ENCODE results near the gene OR7C2.
"Not testable (repeated sequence)": the region's sequence is repeated elsewhere in the genome, so short reads cannot be mapped to it uniquely, and the experiment has no call there.

OR7C2 gene

GRCh38 chr19:14941189-14941588, at the start of gene OR7C2:
Gene OR7C2, plus strand, starts transcription at chr19:14941489. Its CDS starts 0 bp downstream, at chr19:14941489.
- no peak for DNase-seq

- DNase-seq = no peak
Measured at GRCh38 chr19:14901675-14902260, 39.5 kb upstream of the OR7C2 start.

DNA sequence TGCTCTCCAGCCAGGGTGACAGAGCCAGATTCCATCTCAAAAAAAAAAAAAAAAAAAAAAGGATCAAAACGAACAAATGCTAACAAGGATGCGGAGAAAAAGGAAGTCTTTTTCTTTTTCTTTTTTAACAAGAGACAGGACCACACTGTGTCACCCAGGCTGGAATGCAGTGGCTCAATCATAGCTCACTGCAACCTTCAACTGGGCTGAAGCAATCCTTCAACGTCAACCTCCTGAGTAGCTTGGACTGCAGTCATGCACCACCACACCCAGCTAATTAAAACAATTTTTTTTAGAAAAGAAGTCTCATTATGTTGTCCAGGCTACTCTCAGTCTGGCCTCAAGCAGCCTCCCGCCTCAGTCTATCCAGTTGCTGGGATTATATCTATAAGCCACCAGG, 34.6 kb upstream of the OR7C2 start:
- no peak for DNase-seq

DNA sequence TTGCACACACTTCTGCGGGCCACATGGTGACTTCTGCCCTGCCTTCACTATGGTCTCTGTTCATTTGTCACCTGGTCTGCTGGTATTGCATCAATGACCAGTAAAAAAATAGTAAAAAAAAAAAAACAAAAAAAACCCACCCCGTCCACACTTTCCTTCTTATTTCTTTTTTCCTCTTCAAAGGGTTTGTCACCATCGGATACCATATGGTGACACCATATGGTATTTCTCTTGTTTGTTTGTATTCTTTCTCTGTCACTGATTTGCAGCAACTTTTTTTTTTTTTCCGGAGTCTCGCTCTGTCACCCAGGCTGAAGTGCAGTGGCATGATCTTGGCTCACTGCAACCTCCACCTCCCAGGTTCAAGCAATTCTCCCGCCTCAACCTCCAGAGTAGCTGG, 26.2 kb upstream of the OR7C2 start:
- DNase-seq = no peak

- no peak for DNase-seq
Measured at GRCh38 chr19:14916848-14917247, 24.4 kb upstream of the OR7C2 start.

- no peak for DNase-seq
Measured at GRCh38 chr19:14933506-14933905, 7.8 kb upstream of the OR7C2 start.

DNA sequence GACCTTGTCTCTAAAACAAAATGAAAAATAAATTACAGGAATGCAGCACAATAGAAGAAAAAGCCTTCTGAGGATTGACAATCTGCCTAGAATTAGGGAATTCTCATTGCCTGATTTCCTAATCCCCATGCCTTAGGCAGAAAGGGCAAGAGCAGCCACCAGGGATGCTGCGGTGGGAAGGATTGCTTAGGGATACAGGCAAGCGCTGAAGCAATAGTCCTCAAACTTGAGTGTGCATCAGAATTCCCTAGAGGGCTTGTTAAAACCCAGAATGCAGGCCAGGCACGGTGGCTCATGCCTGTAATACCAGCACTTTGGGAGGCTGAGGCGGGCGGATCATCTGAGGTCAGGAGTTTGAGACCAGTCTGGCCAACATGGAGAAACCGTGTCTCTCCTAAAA, 1.0 kb upstream of the OR7C2 start:
- DNase-seq = no peak

DNA sequence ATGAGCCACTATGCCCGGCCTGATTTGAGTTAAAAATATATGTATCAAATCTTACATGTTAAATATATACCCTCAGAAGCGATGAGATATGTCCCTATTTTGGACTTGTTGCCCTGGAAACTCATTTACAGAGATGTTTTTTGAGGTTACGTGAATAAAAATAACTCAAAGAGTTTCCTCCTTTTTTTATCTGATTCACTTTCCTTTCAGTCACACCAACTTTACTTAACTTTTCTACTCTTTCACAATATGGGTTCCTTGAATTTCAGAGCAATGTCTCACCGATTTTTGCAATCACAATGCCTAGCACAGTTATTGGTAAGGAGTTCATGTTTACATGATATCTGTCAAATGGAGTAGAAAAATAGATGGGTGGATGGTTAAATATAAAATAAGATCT, 2.3 kb downstream of the OR7C2 start:
- no peak for DNase-seq

DNA sequence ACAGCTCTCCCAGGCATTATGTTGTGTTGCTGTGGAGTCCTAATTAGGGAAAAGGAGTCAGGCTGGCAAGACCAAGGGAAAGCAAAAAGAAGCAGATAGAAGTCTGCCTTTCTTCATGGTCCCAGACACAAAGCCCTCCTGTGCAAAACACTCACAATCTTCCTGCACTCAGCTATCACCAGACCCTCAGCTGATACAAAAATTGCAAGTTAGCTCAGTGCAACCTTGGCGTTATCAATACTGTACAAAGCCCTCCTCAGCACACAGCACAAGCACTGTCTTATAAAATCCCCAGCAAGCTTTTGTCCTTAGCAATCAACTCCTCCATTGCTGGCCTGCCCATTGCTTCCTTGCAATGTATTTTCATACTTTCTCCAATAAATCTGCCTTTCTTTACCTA, 3.2 kb downstream of the OR7C2 start:
- DNase-seq = no peak

GRCh38 chr19:14949413-14949812, 8.1 kb downstream of the OR7C2 start:
- DNase-seq = not testable (repeated sequence)

- no peak for DNase-seq
Measured at GRCh38 chr19:14949876-14950275, 8.6 kb downstream of the OR7C2 start.

DNA sequence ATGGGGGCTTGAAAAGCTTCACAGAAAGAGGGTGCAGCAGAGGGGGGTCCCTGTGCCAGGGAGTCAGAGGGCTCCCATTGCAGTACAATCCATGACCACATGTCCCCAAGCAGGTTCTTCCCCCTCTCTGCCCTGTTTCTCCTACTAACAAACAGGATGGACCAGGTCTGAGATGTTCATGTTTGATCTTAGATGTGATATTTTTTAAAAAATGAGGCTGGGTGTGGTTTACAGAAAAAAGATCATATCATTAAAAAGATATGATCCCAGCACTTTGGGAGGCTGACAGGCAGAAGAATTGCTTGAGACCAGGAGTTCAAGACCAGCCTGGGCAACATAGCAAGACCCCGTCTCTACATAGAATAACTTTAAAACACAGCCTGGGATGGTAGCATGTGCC, 9.1 kb downstream of the OR7C2 start:
- DNase-seq = no peak

DNA sequence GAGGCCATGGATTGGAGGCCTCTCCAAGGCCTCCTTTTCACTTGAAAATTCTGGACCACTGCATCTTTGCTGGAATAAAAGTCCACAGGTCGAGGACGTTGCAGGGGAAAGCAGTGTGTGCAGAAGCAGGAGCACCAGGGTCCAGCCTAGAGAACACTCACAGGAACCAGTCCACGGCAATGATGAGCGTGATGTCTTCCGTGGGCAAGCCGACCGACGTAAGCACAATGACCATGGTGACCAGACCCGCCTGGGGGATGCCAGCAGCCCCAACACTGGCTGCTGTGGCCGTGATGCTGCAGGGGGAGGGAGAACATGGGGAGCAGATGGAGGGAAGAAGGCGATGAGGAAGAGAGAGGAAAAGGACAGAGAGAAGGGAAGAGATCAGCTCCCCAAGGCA, 11.5 kb downstream of the OR7C2 start:
- DNase-seq = no peak

DNA sequence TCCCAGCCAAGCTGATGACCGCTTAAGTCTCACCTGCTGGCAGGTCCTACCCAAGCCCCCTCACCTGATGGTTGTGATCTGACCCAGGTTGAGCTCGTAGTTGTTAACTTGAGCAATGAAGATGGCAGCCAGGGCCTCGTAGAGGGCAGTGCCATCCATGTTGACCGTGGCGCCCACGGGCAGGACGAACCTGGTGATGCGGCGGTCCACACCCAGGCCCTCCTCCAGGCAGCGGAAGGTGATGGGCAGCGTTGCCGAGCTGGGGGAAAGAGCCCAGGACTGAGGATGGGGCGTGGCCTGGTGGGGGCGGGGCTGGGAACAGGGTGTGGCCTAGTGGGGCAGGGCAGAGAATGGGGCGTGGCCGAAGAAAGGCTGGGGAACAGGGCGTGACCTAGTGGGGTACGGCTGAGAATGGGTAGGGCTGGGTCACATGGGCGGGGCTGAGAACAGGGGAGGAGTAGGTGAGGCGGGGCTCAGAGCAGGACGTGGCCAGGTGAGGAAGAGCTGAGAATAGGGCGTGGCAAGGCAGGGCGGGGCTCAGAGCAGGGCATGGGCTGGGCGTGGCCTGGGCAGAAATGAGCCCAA, 12.9 kb downstream of the OR7C2 start:
- DNase-seq = no peak

GRCh38 chr19:14957464-14957863, 16.2 kb downstream of the OR7C2 start:
- DNase-seq = no peak

DNA sequence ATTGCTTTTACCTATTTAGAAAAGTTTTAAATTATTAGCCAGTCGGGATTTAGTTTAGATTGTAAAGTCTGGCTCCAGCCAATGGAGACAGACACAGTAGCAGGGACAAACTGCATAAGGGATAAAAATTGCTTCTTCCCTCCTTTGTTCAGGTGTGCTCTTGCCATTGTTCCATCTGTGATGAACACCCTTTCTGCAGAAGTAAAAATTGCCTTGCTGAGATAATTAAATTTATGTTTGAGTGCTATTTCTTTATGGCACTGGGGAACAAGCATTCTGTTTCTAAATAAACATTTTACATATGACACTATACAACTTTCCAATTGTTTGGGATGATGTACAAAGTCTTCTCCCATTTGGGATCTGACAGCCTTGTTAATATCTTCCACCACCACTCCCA, 18.0 kb downstream of the OR7C2 start:
- DNase-seq = no peak

GRCh38 chr19:14961956-14962685, 20.8 kb downstream of the OR7C2 start:
- DNase-seq = no peak

- no peak for DNase-seq
Measured at GRCh38 chr19:14968247-14968646, 27.0 kb downstream of the OR7C2 start.

- DNase-seq = no peak
Measured at GRCh38 chr19:14971474-14971873, 30.2 kb downstream of the OR7C2 start.

- no peak for DNase-seq
Measured at GRCh38 chr19:14972676-14973075, 31.4 kb downstream of the OR7C2 start.

DNA sequence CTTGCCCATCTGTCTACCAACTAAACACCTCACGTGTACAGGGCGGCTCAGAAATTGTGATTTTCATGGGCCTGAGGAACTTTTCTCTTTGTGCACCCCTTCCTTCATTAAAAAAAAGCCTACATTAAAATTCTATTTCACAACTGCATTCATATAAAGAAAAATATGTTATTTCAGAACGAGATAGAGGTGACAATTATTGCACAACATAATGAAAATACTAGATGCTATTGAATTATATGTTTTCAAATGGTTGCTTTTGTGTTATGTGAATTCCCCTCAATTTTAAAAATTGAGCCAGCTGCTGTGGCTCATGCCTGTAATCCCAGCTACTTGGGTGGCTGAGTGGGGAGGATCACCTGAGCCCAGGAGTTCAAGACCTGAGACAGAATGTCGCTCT, 33.2 kb downstream of the OR7C2 start:
- DNase-seq = no peak

GRCh38 chr19:14977128-14977527, 35.8 kb downstream of the OR7C2 start:
- DNase-seq = no peak

DNA sequence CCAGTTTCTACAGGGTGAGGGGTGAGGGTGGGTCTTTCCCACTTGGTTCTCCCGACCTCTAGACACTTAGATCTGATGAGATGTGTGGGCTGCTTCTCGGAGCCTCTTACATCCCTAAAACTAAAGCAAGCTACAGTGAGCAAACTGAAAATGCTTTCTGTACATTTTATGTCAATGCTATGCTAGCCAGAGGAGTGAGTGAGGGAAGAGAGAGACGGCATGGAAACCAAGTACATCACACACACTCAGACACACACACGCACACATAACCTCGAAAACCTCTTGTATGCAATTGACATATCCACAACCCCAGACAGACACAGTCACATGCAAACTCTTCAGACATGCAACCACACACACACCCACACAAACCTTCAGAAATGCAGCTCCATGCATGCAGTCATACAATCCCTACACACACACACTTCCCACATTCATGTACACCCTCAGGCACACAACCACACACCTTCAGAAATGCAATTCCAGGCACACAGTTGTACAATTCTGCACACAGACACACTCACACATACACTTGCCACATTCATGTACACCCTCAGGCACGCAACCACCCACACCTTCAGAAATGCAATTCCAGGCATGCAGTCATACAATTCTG, 37.0 kb downstream of the OR7C2 start:
- no peak for DNase-seq
